ENCODE data around the gene TERF2IP. TPM values are rescaled to one million over a fixed set of nuclear protein-coding genes. Genes with fewer than 3 reads are reported as not detected.

TERF2IP gene
- total RNA-seq, 1 donor from 2014 or later, result 86.8 TPM

Other genes starting within 250 kb of the TERF2IP start
- 33.7 and 38.9 TPM in 2 replicates for gene CFDP1, start 214.3 kb upstream of the TERF2IP start, total RNA-seq
- gene TMEM170A, start 183.1 kb upstream of the TERF2IP start, total RNA-seq, result 39.1 and 46.0 TPM in 2 replicates
- gene CHST6, start 152.3 kb upstream of the TERF2IP start, total RNA-seq, result not detected in 2 replicates
- gene CHST5, start 111.7 kb upstream of the TERF2IP start, total RNA-seq, result 0.09 TPM in 1 of 2 replicates, not detected in the other
- 4.0 and 4.4 TPM in 2 replicates for gene TMEM231, start 91.5 kb upstream of the TERF2IP start, total RNA-seq
- 69.9 and 70.4 TPM in 2 replicates for gene GABARAPL2, start 81.4 kb upstream of the TERF2IP start, total RNA-seq
- gene ADAT1, start 24.5 kb upstream of the TERF2IP start, total RNA-seq, result 58.6 and 64.4 TPM in 2 replicates
- gene KARS1, start 108 bp upstream of the TERF2IP start, total RNA-seq, result 285 and 296 TPM in 2 replicates
- gene CPHXL2, start 29.2 kb downstream of the TERF2IP start, total RNA-seq, result not detected in 2 replicates
- gene DUXB, start 53.7 kb downstream of the TERF2IP start, total RNA-seq, result not detected in 2 replicates
- gene CPHXL, start 78.7 kb downstream of the TERF2IP start, total RNA-seq, result not detected in 2 replicates

All from activated CD4-positive, alpha-beta T cell treated with anti-CD3 and anti-CD28 coated beads, Interleukin-2, amount 10 ng/mL, durations not matched to agents 24 days and 14 days (primary cell).